Measurements from ENCODE around the gene RABL6.

RABL6 gene

DNA sequence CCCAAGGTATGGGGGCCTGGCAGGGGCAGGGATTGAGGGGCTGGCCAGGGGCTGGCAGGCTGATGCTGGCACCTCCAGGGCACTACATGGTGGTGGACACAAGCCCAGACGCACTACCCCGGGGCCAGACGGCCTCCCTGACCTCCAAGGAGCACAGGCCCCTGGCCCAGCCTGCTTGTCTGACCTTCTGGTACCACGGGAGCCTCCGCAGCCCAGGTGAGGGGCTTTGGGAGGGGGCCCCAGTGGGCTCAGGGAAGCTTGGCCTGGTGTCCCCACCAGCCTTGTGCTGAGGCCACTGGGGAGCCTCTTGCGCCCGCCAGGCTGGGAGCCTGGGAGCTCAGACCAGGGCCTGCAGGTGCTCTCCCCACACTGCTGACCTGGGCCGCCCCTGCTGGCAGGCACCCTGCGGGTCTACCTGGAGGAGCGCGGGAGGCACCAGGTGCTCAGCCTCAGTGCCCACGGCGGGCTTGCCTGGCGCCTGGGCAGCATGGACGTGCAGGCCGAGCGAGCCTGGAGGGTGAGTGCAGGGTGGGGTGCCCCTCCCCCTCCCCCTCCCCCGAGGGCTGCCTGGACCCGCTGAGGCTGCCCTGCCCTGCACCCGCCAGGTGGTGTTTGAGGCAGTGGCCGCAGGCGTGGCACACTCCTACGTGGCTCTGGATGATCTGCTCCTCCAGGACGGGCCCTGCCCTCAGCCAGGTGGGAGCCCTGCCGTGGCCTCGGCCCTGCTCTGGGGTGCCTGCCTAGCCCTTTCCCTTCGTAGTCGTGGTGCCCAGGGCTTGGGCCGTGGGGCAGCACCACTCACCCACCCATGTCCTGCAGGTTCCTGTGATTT is 50.0 kb downstream of the RABL6 start:
- no peak for TF ChIP-seq REST (IDR thresholded peaks at IDR 0.05; ENCODE audit: insufficient read depth in 1 of 2, low read depth in 2 of 2, low read length in 2 of 2)
- no peak; the same call in 1 of the 2 replicates for TF ChIP-seq POLR2AphosphoS5 (IDR thresholded peaks at IDR 0.05; ENCODE audit: low read depth, low read length)
- TF ChIP-seq SIN3A (IDR thresholded peaks at IDR 0.05; ENCODE audit: borderline replicate concordance, insufficient read depth, low read length): no peak
- TF ChIP-seq TAF1 (IDR thresholded peaks at IDR 0.05; ENCODE audit: borderline replicate concordance, insufficient read depth, low read length): no peak
- TF ChIP-seq FOXP2 (optimal IDR thresholded peaks at IDR 0.05; ENCODE audit: borderline replicate concordance, extremely low read depth, extremely low read length, insufficient read depth): no peak

DNA sequence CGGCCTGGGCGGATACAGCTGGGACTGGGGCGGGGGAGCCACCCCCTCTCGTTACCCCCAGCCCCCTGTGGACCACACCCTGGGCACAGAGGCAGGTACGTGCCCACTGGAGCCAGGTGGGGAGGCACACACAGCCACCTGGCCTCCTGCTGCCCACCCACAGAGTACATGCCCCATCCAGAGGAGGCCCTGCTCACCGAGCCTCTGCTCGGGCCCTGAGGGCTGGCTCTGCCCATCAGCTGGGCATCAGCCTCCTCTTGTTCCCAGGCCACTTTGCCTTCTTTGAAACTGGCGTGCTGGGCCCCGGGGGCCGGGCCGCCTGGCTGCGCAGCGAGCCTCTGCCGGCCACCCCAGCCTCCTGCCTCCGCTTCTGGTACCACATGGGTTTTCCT is 50.7 kb downstream of the RABL6 start:
- TF ChIP-seq SIN3A (IDR thresholded peaks at IDR 0.05; ENCODE audit: borderline replicate concordance, insufficient read depth, low read length): no peak
- TF ChIP-seq POLR2AphosphoS5 (IDR thresholded peaks at IDR 0.05; ENCODE audit: low read depth, low read length): 0 out of 2 replicates have a peak, but pooled peaks have one; percentile 20
- TF ChIP-seq FOXP2 (optimal IDR thresholded peaks at IDR 0.05; ENCODE audit: borderline replicate concordance, extremely low read depth, extremely low read length, insufficient read depth): no peak
- TF ChIP-seq REST (IDR thresholded peaks at IDR 0.05; ENCODE audit: insufficient read depth in 1 of 2, low read depth in 2 of 2, low read length in 2 of 2): no peak
- TF ChIP-seq TAF1 (IDR thresholded peaks at IDR 0.05; ENCODE audit: borderline replicate concordance, insufficient read depth, low read length): no peak

- TF ChIP-seq POLR2AphosphoS5 (IDR thresholded peaks at IDR 0.05; ENCODE audit: low read depth, low read length) (no peak), TAF1 (IDR thresholded peaks at IDR 0.05; ENCODE audit: borderline replicate concordance, insufficient read depth, low read length) (no peak)
Measured at GRCh38 chr9:136858844-136859757, 51.4 kb downstream of the RABL6 start.

DNA sequence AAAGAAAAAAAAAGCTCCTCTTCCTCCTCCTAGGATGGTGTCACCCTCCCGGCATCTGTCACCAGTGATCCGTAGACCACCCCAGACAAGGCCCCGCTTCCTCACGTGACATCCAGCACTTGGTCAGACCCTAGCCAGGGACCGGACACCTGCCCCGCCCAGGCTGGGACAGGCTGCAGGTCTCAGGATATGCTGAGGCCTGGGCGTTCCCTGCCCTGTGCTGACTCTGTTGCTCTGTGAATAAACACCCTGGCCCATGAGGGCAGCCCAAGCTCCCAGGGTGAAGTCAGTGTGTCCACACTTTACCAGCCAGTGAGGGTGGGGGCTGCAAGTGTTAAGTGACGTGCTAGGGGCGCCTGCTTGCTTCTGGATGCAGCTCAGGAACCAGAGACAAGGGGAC is 52.8 kb downstream of the RABL6 start:
- no peak for TF ChIP-seq POLR2AphosphoS5 (IDR thresholded peaks at IDR 0.05; ENCODE audit: low read depth, low read length)
- no peak for TF ChIP-seq SIN3A (IDR thresholded peaks at IDR 0.05; ENCODE audit: borderline replicate concordance, insufficient read depth, low read length)
- no peak for TF ChIP-seq REST (IDR thresholded peaks at IDR 0.05; ENCODE audit: insufficient read depth in 1 of 2, low read depth in 2 of 2, low read length in 2 of 2)
- TF ChIP-seq TAF1 (IDR thresholded peaks at IDR 0.05; ENCODE audit: borderline replicate concordance, insufficient read depth, low read length): no peak
- no peak for TF ChIP-seq FOXP2 (optimal IDR thresholded peaks at IDR 0.05; ENCODE audit: borderline replicate concordance, extremely low read depth, extremely low read length, insufficient read depth)

Measured in PFSK-1 (cell line).